ENCODE measurements around the gene ACSL4.

Gene ACSL4

DNA sequence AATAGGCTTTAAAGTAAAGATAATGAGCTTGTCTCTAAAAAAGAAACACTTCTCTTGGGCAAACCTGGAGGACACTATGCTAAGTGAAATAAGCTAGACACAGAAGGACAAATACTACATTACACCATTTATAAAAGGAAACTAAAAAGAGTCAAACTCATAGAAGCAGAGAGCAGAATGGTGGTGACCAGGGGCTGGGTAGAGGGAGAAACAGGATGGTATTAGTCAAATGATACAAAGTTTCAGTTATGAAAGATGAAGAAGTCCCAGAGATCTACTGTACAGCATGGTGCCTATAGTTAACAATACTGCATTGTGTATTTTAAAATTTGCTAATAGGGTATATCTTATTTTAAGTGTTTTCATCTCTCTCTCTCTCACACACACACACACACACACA lies 28.5 kb downstream of the ACSL4 start:
- Histone ChIP-seq H2BK12ac (ENCODE audit: low read length) (no peak overlapping the region), H3K9ac (ENCODE audit: low read depth, low read length, poor library complexity) (no peak overlapping the region), H3K4me2 (ENCODE audit: insufficient read depth, low read length, poor library complexity, severe bottlenecking) (no peak overlapping the region), H2AK5ac (ENCODE audit: low read depth, low read length) (no peak overlapping the region), H3K36me3 (replicated peaks in 1 of 2; ENCODE audit: control insufficient read depth in 2 of 2, insufficient read depth in 2 of 2, low read length in 2 of 2) (no peaks in the 10 kb centered on the region), H3K4ac (ENCODE audit: low read length) (no peak overlapping the region), H3K79me1 (ENCODE audit: low read depth, low read length) (no peaks in the 10 kb centered on the region), H2BK120ac (ENCODE audit: low read depth, low read length) (no peak overlapping the region), H3K4me1 (ENCODE audit: control insufficient read depth in 2 of 2, insufficient read depth in 1 of 2, low read depth in 1 of 2, low read length in 2 of 2) (no peaks in the 10 kb centered on the region), H3K18ac (ENCODE audit: low read length) (no peak overlapping the region), H4K91ac (ENCODE audit: low read depth, low read length, poor library complexity) (no peak overlapping the region), H2BK15ac (ENCODE audit: low read length) (no peak overlapping the region), H3K23ac (ENCODE audit: low read depth, low read length, poor library complexity) (no peak overlapping the region), H3K14ac (ENCODE audit: low read length) (no peak overlapping the region), H2BK5ac (ENCODE audit: low read length) (no peak overlapping the region), H3K9me3 (replicated peaks in 1 of 2; ENCODE audit: control insufficient read depth in 2 of 2, insufficient read depth in 1 of 2, low read depth in 1 of 2, low read length in 2 of 2) (no peaks in the 10 kb centered on the region), H4K8ac (ENCODE audit: low read depth, low read length) (no peak overlapping the region), H2AFZ (ENCODE audit: low read length) (no peak overlapping the region), H3K4me3 (ENCODE audit: low read length in 2 of 2) (no peak overlapping the region), H3K27ac (replicated peaks; ENCODE audit: low read length) (no peak overlapping the region), H3K27me3 (ENCODE audit: control insufficient read depth in 3 of 3, insufficient read depth in 3 of 3, low read depth in 1 of 3, low read length in 3 of 3) (no peaks in the 10 kb centered on the region)
- no peak for DNase-seq (ENCODE audit: low spot score)

DNA sequence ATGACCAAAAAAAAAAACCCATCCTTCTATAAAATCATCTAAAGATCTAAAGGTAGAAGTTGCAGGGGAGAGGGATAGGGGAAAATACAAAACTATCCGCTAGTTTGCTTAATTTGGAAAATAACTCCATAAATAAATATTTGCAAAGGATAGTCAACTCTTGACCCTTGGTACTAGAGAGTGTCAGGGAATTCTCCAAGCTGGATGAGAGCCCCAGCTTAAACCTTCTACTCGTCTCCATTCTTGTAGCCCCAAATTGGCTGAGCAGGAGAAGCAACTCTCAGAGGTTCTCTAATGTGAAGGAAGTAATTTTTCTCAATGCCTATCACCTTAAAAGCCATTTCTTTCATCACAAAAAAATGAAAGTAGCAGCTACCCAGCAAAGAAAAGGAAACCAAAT lies 35.2 kb downstream of the ACSL4 start:
- Histone ChIP-seq H3K27me3 (ENCODE audit: control insufficient read depth in 3 of 3, insufficient read depth in 3 of 3, low read depth in 1 of 3, low read length in 3 of 3) (no peaks in the 10 kb centered on the region), H2BK120ac (ENCODE audit: low read depth, low read length) (no peak overlapping the region), H3K36me3 (replicated peaks in 1 of 2; ENCODE audit: control insufficient read depth in 2 of 2, insufficient read depth in 2 of 2, low read length in 2 of 2) (no peaks in the 10 kb centered on the region), H3K27ac (replicated peaks; ENCODE audit: low read length) (no peak overlapping the region), H4K91ac (ENCODE audit: low read depth, low read length, poor library complexity) (no peak overlapping the region), H3K9ac (ENCODE audit: low read depth, low read length, poor library complexity) (no peak overlapping the region), H2BK15ac (ENCODE audit: low read length) (no peak overlapping the region), H2BK12ac (ENCODE audit: low read length) (no peak overlapping the region), H3K4me3 (ENCODE audit: low read length in 2 of 2) (no peak overlapping the region), H3K9me3 (replicated peaks in 1 of 2; ENCODE audit: control insufficient read depth in 2 of 2, insufficient read depth in 1 of 2, low read depth in 1 of 2, low read length in 2 of 2) (no peaks in the 10 kb centered on the region), H3K79me1 (ENCODE audit: low read depth, low read length) (no peaks in the 10 kb centered on the region), H3K14ac (ENCODE audit: low read length) (no peak overlapping the region), H4K8ac (ENCODE audit: low read depth, low read length) (no peak overlapping the region), H3K23ac (ENCODE audit: low read depth, low read length, poor library complexity) (no peak overlapping the region), H3K4me1 (ENCODE audit: control insufficient read depth in 2 of 2, insufficient read depth in 1 of 2, low read depth in 1 of 2, low read length in 2 of 2) (no peaks in the 10 kb centered on the region), H2AFZ (ENCODE audit: low read length) (no peak overlapping the region), H2AK5ac (ENCODE audit: low read depth, low read length) (no peak overlapping the region), H3K4ac (ENCODE audit: low read length) (no peak overlapping the region), H3K4me2 (ENCODE audit: insufficient read depth, low read length, poor library complexity, severe bottlenecking) (no peak overlapping the region), H2BK5ac (ENCODE audit: low read length) (no peak overlapping the region), H3K18ac (ENCODE audit: low read length) (no peak overlapping the region)
- no peak for DNase-seq (ENCODE audit: low spot score)
- no CpG with 5 or more reads among the region's 2 CpGs for WGBS, 2 donors (ENCODE audit: extremely low coverage in 2 of 2, insufficient read length in 2 of 2, insufficient replicate concordance in 1 of 2)

GRCh38 chrX:109696146-109696740 lies 36.8 kb downstream of the ACSL4 start:
- Histone ChIP-seq H4K8ac (ENCODE audit: low read depth, low read length) (no peak overlapping the region), H2BK5ac (ENCODE audit: low read length) (no peak overlapping the region), H2AK5ac (ENCODE audit: low read depth, low read length) (no peak overlapping the region), H3K23ac (ENCODE audit: low read depth, low read length, poor library complexity) (no peak overlapping the region), H3K4me1 (ENCODE audit: control insufficient read depth in 2 of 2, insufficient read depth in 1 of 2, low read depth in 1 of 2, low read length in 2 of 2) (no peaks in the 10 kb centered on the region), H3K79me1 (ENCODE audit: low read depth, low read length) (no peaks in the 10 kb centered on the region), H2AFZ (ENCODE audit: low read length) (no peak overlapping the region), H3K4me3 (ENCODE audit: low read length in 2 of 2) (no peak overlapping the region), H3K4me2 (ENCODE audit: insufficient read depth, low read length, poor library complexity, severe bottlenecking) (no peak overlapping the region), H2BK120ac (ENCODE audit: low read depth, low read length) (no peak overlapping the region), H2BK15ac (ENCODE audit: low read length) (no peak overlapping the region), H3K18ac (ENCODE audit: low read length) (no peak overlapping the region), H3K9me3 (replicated peaks in 1 of 2; ENCODE audit: control insufficient read depth in 2 of 2, insufficient read depth in 1 of 2, low read depth in 1 of 2, low read length in 2 of 2) (no peaks in the 10 kb centered on the region), H3K27ac (replicated peaks; ENCODE audit: low read length) (no peak overlapping the region), H2BK12ac (ENCODE audit: low read length) (no peak overlapping the region), H3K14ac (ENCODE audit: low read length) (no peak overlapping the region), H4K91ac (ENCODE audit: low read depth, low read length, poor library complexity) (no peak overlapping the region), H3K27me3 (ENCODE audit: control insufficient read depth in 3 of 3, insufficient read depth in 3 of 3, low read depth in 1 of 3, low read length in 3 of 3) (no peaks in the 10 kb centered on the region), H3K9ac (ENCODE audit: low read depth, low read length, poor library complexity) (no peak overlapping the region), H3K36me3 (replicated peaks in 1 of 2; ENCODE audit: control insufficient read depth in 2 of 2, insufficient read depth in 2 of 2, low read length in 2 of 2) (no peaks in the 10 kb centered on the region), H3K4ac (ENCODE audit: low read length) (no peak overlapping the region)
- WGBS, 2 donors (ENCODE audit: extremely low coverage in 2 of 2, insufficient read length in 2 of 2, insufficient replicate concordance in 1 of 2): no CpG with 5 or more reads among the region's 4 CpGs
- no peak for DNase-seq (ENCODE audit: low spot score)

- H3K79me1 ChIP-seq (ENCODE audit: low read depth, low read length): no peaks in the 10 kb centered on the region
- DNase-seq (ENCODE audit: low spot score): no peak
- H2AFZ ChIP-seq (ENCODE audit: low read length): no peak overlapping the region
- no peak overlapping the region for H3K9ac ChIP-seq (ENCODE audit: low read depth, low read length, poor library complexity)
- H3K27me3 ChIP-seq (ENCODE audit: control insufficient read depth in 3 of 3, insufficient read depth in 3 of 3, low read depth in 1 of 3, low read length in 3 of 3): no peaks in the 10 kb centered on the region
- no peak overlapping the region for H3K18ac ChIP-seq (ENCODE audit: low read length)
- no peak overlapping the region for H2AK5ac ChIP-seq (ENCODE audit: low read depth, low read length)
- WGBS, 2 donors (ENCODE audit: extremely low coverage in 2 of 2, insufficient read length in 2 of 2, insufficient replicate concordance in 1 of 2): no CpG with 5 or more reads among the region's 3 CpGs
- H2BK15ac ChIP-seq (ENCODE audit: low read length): no peak overlapping the region
- H4K8ac ChIP-seq (ENCODE audit: low read depth, low read length): no peak overlapping the region
- no peak overlapping the region for H3K23ac ChIP-seq (ENCODE audit: low read depth, low read length, poor library complexity)
- H3K27ac ChIP-seq (replicated peaks; ENCODE audit: low read length): no peak overlapping the region
- H3K4me1 ChIP-seq (ENCODE audit: control insufficient read depth in 2 of 2, insufficient read depth in 1 of 2, low read depth in 1 of 2, low read length in 2 of 2): no peaks in the 10 kb centered on the region
- no peak overlapping the region for H3K14ac ChIP-seq (ENCODE audit: low read length)
- H2BK12ac ChIP-seq (ENCODE audit: low read length): no peak overlapping the region
- no peaks in the 10 kb centered on the region for H3K9me3 ChIP-seq (replicated peaks in 1 of 2; ENCODE audit: control insufficient read depth in 2 of 2, insufficient read depth in 1 of 2, low read depth in 1 of 2, low read length in 2 of 2)
- H3K36me3 ChIP-seq (replicated peaks in 1 of 2; ENCODE audit: control insufficient read depth in 2 of 2, insufficient read depth in 2 of 2, low read length in 2 of 2): no peaks in the 10 kb centered on the region
- no peak overlapping the region for H2BK120ac ChIP-seq (ENCODE audit: low read depth, low read length)
- no peak overlapping the region for H3K4me3 ChIP-seq (ENCODE audit: low read length in 2 of 2)
- no peak overlapping the region for H3K4ac ChIP-seq (ENCODE audit: low read length)
- H3K4me2 ChIP-seq (ENCODE audit: insufficient read depth, low read length, poor library complexity, severe bottlenecking): no peak overlapping the region
- H4K91ac ChIP-seq (ENCODE audit: low read depth, low read length, poor library complexity): no peak overlapping the region
- H2BK5ac ChIP-seq (ENCODE audit: low read length): no peak overlapping the region
Measured at GRCh38 chrX:109695637-109696036, 37.4 kb downstream of the ACSL4 start.
